Gastroesophageal sphincter (tissue), 3 donors: ENCODE results near the gene IL17RC.

Experiments
- EP300 ChIP-seq: sonication (generic); formaldehyde crosslinking; IDR thresholded peaks from one replicate; pipeline ENCODE4 v1.6.1; 2017; ENCODE audit warnings: antibody characterized with exemption, mild to moderate bottlenecking
- POLR2A ChIP-seq, 2 donors: fragments of 450-650 bp; IDR thresholded peaks; one replicate each; pipeline ENCODE4 v1.6.1; 2017; ENCODE audit warnings: antibody characterized with exemption in 2 of 2, mild to moderate bottlenecking in 2 of 2, moderate library complexity in 1 of 2
- POLR2AphosphoS5 ChIP-seq: sonication (generic); formaldehyde crosslinking; IDR thresholded peaks from one replicate; pipeline ENCODE4 v1.6.1; 2017; ENCODE audit warnings: antibody characterized with exemption
- TF ChIP-seq, protein P1 (sequence below), 4 experiments: fragments of 200-600 bp in 2 of 4; fragments of 450-650 bp in 2 of 4; sonication (generic) in 1 of 4; IDR thresholded peaks; one replicate each; pipeline ENCODE4 v1.5.1; 2017 to 2019; ENCODE audit warnings: antibody characterized with exemption in 4 of 4, mild to moderate bottlenecking in 2 of 4, moderate library complexity in 2 of 4

DNA sequence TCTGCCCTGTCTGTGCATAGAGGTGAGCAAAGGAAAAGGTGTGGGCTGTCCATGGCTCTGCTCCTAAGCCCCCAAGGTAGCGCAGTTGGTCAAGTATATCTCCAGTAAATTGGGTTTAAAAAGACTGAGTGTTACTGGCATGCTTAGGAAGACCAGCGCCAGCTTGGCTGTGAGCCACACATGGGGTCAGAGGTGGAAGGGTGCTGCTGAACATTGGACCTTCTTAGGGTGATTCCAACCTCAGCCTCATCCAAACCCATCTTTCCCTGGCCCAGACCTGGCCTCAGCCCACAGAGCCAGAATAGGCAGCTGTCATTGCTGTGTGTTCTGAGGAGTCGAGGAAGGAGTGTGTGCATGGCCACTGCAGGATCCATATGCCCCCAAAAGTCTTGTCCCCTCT, 8.6 kb upstream of the IL17RC start:
- TF ChIP-seq, protein P1, sequence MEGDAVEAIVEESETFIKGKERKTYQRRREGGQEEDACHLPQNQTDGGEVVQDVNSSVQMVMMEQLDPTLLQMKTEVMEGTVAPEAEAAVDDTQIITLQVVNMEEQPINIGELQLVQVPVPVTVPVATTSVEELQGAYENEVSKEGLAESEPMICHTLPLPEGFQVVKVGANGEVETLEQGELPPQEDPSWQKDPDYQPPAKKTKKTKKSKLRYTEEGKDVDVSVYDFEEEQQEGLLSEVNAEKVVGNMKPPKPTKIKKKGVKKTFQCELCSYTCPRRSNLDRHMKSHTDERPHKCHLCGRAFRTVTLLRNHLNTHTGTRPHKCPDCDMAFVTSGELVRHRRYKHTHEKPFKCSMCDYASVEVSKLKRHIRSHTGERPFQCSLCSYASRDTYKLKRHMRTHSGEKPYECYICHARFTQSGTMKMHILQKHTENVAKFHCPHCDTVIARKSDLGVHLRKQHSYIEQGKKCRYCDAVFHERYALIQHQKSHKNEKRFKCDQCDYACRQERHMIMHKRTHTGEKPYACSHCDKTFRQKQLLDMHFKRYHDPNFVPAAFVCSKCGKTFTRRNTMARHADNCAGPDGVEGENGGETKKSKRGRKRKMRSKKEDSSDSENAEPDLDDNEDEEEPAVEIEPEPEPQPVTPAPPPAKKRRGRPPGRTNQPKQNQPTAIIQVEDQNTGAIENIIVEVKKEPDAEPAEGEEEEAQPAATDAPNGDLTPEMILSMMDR (IDR thresholded peaks at IDR 0.05): no peak
- TF ChIP-seq POLR2A (IDR thresholded peaks at IDR 0.05) (no peak), POLR2AphosphoS5 (no peak), EP300 (no peak)
